CD4-positive, alpha-beta T cell treated with Interleukin-1 beta for 1 hour (primary cell): Measurements from ENCODE around the gene EIF5A.

Experiments used
- DNase-seq, 2 donors: peaks; one replicate each; pipeline ENCODE4 v3.0.0-alpha.2; 2020 to 2022

The EIF5A gene

GRCh38 chr17:7357381-7357780, 50.0 kb downstream of the EIF5A start:
- DNase-seq: no peak

DNA sequence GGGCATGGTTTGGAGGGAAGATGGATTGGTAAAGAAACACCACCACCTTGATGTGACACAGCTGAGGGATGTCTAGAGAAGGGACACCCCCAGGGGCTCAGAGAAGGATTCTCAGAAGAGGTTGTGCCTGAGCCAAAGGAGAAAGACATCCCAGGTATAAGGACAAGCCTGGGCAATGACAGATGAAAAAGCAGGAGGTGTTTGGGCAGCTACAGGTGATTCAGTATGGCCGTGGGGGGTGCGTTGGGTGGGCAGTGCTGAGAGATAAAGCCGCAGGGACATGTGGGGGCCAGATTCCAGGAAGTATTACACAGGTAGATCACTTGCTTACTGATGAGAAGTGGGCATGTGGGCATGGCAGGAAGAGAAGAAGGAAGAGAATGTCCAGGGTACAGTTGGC, 54.5 kb downstream of the EIF5A start:
- no peak for DNase-seq
